Measurements from ENCODE around the gene PTGDS.
"Not testable (repeated sequence)": the region's sequence is repeated elsewhere in the genome, so short reads cannot be mapped to it uniquely, and the experiment has no call there.

Gene PTGDS

DNA sequence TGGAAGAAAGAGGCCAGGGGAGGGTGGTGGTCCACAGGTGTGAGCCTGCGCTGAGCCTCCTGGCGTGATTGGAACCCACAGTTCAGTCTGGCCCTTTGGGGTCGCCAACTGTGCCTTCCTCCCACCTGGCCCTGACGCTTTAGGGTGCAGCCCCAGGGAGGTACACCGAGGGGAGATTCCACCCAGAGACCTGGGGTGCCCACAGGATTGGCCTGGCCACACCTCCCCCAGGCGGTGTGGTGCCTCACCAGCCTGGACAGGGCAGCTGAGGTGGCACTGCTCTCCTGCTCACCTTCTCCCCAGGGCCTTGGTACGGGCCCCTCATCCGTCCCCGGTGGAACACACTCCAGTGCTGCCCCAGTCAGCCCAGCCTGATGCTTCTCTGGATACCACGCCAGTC lies 20.1 kb downstream of the PTGDS start:
- H3K27me3 ChIP-seq (ENCODE audit: low read depth, low read length): peaks cover 5% of the 10 kb centered on the region
- H3K9me3 ChIP-seq (ENCODE audit: control insufficient read depth in 1 of 2, low read length in 2 of 2): no peaks in the 10 kb centered on the region
- no peak overlapping the region for H3K4me3 ChIP-seq (ENCODE audit: low read depth in 1 of 2, low read length in 2 of 2)
- H3K27ac ChIP-seq (ENCODE audit: low read length): no peak overlapping the region
- peaks cover 0 to 36% of the 10 kb centered on the region in 2 donors for H3K4me1 ChIP-seq (ENCODE audit: control insufficient read depth in 1 of 2, insufficient read depth in 2 of 2, low read length in 2 of 2)
- peaks cover 0 to 7% of the 10 kb centered on the region in 2 donors for H3K36me3 ChIP-seq (ENCODE audit: control insufficient read depth in 1 of 2, insufficient read depth in 2 of 2, low read length in 2 of 2)

DNA sequence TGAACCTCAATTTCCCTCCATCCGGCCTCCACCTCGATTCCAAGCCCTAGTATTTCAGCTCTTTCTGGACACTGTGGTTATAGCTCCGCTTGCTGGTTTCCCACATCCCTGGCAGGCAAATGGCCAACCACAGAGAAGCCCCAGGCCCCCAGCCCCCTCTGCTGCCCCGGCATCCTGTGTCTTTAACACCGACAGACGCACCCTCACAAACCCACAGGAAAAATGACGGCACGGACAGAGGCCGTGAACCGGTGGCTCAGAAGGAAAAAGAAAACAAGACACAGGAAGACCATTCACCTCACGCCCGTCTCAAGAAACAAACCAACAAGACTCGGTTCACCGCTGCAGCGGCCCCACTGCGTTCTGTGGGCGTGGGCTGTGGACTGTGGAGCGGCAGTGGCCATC lies 20.5 kb downstream of the PTGDS start:
- Histone ChIP-seq H3K4me1 (ENCODE audit: control insufficient read depth in 1 of 2, insufficient read depth in 2 of 2, low read length in 2 of 2) (peaks cover 0 to 33% of the 10 kb centered on the region in 2 donors), H3K4me3 (ENCODE audit: low read depth in 1 of 2, low read length in 2 of 2) (no peak overlapping the region), H3K27me3 (ENCODE audit: low read depth, low read length) (peaks cover 5% of the 10 kb centered on the region), H3K36me3 (ENCODE audit: control insufficient read depth in 1 of 2, insufficient read depth in 2 of 2, low read length in 2 of 2) (peaks cover 0 to 7% of the 10 kb centered on the region in 2 donors), H3K27ac (ENCODE audit: low read length) (no peak overlapping the region), H3K9me3 (ENCODE audit: control insufficient read depth in 1 of 2, low read length in 2 of 2) (no peaks in the 10 kb centered on the region)

DNA sequence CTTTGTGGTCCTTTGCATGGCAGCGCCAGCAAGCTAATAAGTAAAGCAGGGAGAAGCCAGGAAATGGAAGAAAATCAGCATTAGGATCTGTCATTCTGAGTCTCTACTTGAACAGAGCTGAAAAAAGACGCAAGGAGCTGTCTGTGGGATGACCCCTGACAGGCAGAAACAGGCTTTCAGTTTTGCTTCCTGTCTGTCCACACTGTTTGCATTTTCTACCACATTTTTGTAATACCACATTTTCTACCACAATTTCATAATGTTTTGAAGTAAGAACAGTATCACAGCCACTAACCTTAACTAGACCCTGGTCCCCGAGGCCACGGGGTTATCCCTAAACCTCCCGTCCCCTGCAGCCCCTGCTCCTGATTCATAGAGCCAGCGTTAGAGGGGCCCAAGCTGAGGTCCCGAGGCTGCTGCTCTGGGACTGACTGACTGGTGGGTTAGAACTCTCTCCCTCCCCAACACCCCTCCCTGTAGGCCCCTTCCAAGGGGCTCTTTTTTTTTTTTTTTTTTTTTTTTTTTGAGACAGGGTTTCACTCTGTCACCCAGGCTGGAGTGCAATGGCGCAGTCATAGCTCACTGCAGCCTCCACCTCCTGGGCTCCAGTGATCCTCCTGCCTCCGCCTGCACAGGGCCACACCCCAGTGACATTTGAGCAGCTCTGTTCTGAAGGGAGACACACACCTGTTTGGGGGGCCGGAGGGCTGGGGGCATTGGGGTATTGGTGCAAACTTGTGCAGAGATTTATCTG lies 23.1 kb downstream of the PTGDS start:
- no peaks in the 10 kb centered on the region for H3K36me3 ChIP-seq (ENCODE audit: control insufficient read depth in 1 of 2, insufficient read depth in 2 of 2, low read length in 2 of 2)
- no peak overlapping the region for H3K4me3 ChIP-seq (ENCODE audit: low read depth in 1 of 2, low read length in 2 of 2)
- H3K27me3 ChIP-seq (ENCODE audit: low read depth, low read length): peaks cover 5% of the 10 kb centered on the region
- H3K27ac ChIP-seq (ENCODE audit: low read length): no peak overlapping the region
- H3K4me1 ChIP-seq (ENCODE audit: control insufficient read depth in 1 of 2, insufficient read depth in 2 of 2, low read length in 2 of 2): peaks cover 0 to 17% of the 10 kb centered on the region in 2 donors
- H3K9me3 ChIP-seq (ENCODE audit: control insufficient read depth in 1 of 2, low read length in 2 of 2): no peaks in the 10 kb centered on the region

DNA sequence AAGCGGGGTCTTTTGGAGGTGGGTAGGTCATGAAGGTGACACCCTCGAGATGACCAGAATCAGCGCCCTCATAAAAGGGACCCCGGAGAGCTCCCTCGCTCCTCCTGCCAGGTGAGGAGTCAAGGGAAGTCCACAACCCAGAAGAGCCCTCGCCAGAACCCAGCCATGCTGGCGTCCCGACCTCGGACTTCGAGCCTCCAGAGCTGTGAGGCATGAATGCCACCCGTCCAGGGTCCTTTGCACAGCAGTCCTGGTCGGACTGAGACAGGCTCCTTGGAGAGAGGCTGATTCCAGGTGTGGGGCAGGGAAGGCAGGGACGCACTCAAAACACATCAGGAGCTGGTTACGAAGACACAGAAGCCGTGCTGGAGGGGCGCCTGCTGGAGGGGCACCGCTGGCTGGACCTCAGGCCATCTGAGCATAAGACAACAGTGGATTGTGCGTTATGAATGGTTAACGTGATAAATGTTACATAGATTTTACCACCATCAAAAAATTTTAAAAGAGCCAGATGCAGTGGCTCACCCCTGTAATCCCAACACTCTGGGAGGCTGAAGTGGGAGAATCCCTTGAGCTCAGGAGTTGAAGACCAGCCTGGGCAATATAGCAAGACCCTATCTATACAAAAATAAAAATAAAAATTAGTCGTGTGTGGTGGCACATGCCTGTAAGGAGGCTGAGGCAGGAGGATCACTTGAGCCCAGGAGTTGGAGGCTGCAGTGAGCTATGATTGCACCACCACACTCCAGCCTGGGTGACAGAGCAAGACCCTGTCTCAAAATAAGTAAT lies 24.7 kb downstream of the PTGDS start:
- Histone ChIP-seq H3K4me3 (ENCODE audit: low read depth in 1 of 2, low read length in 2 of 2) (no peak overlapping the region), H3K9me3 (ENCODE audit: control insufficient read depth in 1 of 2, low read length in 2 of 2) (no peaks in the 10 kb centered on the region), H3K36me3 (ENCODE audit: control insufficient read depth in 1 of 2, insufficient read depth in 2 of 2, low read length in 2 of 2) (no peaks in the 10 kb centered on the region), H3K27ac (ENCODE audit: low read length) (no peak overlapping the region), H3K27me3 (ENCODE audit: low read depth, low read length) (no peaks in the 10 kb centered on the region), H3K4me1 (ENCODE audit: control insufficient read depth in 1 of 2, insufficient read depth in 2 of 2, low read length in 2 of 2) (peaks cover 0 to under 1% of the 10 kb centered on the region in 2 donors)

DNA sequence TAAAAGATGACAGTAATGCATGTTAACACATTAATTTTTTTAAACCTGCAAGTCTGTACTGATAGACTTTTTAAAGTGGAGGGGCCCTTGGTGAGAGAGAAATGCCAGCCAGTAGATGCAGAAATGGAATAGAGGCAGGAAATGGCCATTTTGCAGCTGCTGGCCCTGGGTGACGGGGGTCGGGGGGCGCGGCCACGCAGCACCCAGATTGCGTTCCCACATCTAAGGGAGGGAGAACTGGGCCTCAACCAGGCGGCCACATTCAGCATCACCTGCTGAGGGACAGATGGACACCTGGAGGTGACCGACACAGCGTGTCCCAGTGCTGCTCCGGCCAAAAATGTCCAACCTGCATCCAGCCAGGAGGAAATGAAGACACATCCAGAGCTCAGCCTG lies 25.3 kb downstream of the PTGDS start:
- Histone ChIP-seq H3K27me3 (ENCODE audit: low read depth, low read length) (no peaks in the 10 kb centered on the region), H3K4me3 (ENCODE audit: low read depth in 1 of 2, low read length in 2 of 2) (no peak overlapping the region), H3K36me3 (ENCODE audit: control insufficient read depth in 1 of 2, insufficient read depth in 2 of 2, low read length in 2 of 2) (no peaks in the 10 kb centered on the region), H3K27ac (ENCODE audit: low read length) (no peak overlapping the region), H3K9me3 (ENCODE audit: control insufficient read depth in 1 of 2, low read length in 2 of 2) (no peaks in the 10 kb centered on the region), H3K4me1 (ENCODE audit: control insufficient read depth in 1 of 2, insufficient read depth in 2 of 2, low read length in 2 of 2) (peaks cover 0 to 5% of the 10 kb centered on the region in 2 donors)

DNA sequence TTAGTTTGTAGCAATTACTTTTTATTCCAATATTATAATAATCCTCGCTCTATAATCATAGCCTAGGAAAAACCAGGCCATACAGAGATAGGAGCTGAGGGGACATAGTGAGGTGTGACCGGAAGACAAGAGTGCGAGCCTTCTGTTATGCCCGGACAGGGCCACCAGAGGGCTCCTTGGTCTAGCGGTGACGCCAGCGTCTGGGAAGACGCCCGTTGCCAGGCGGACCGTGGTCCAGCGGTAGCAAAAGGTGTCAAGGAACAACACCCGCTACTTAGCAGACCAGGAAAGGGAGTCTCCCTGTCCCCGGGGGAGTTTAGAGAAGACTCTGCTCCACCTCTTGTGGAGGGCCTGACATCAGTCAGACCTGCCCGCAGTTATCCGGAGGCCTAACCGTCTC lies 27.0 kb downstream of the PTGDS start:
- not testable (repeated sequence) for H3K9me3 ChIP-seq (ENCODE audit: control insufficient read depth in 1 of 2, low read length in 2 of 2); H3K36me3 ChIP-seq (ENCODE audit: control insufficient read depth in 1 of 2, insufficient read depth in 2 of 2, low read length in 2 of 2); H3K27me3 ChIP-seq (ENCODE audit: low read depth, low read length); H3K4me1 ChIP-seq (ENCODE audit: control insufficient read depth in 1 of 2, insufficient read depth in 2 of 2, low read length in 2 of 2); H3K4me3 ChIP-seq (ENCODE audit: low read depth in 1 of 2, low read length in 2 of 2); H3K27ac ChIP-seq (ENCODE audit: low read length)

DNA sequence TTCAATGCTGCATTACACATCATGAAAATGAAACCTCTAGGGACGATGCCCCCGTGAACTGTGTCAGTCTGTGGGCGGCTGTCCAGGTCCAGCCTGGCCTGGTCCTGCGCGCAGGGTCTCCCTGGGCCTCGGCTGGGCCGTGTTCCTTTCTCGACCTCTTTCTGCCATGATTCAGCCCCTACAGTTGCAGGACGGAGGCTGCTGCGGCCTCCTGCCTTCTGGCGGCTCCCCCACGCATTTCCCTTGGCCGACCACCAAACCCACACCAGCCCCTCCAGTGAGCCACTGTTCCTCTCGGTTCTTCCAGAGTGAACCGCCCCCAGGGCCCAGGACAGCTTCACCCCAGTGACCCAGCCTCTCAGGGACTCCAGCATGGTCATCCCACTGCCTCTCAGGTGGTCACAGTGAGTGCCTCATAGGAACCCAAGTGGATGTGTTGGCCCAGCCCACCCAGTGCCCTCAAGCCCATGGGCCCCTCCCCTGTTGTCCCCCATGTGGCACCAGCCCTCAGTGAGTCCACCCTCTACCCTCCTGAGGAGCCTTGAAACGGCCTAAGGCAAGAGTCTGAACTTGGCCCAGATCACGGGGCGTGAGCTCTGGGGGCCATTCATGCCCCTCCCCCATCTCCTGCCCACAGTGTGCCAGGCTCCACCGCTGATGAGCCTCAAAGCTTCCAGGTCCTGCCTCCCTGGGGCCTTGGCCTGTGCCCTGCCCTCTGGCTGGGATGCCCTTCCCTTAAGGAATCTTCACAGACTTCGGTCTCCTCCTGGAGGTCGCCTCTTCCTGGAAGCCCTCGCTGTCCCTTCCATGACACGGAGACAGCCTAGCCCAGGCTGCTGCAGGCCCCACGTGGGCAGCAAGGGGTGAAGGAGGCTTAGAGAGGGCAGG lies 29.1 kb downstream of the PTGDS start:
- Histone ChIP-seq H3K4me1 (ENCODE audit: control insufficient read depth in 1 of 2, insufficient read depth in 2 of 2, low read length in 2 of 2) (peaks cover 0 to 6% of the 10 kb centered on the region in 2 donors), H3K4me3 (ENCODE audit: low read depth in 1 of 2, low read length in 2 of 2) (no peak overlapping the region), H3K9me3 (ENCODE audit: control insufficient read depth in 1 of 2, low read length in 2 of 2) (no peaks in the 10 kb centered on the region), H3K36me3 (ENCODE audit: control insufficient read depth in 1 of 2, insufficient read depth in 2 of 2, low read length in 2 of 2) (peaks cover 0 to 23% of the 10 kb centered on the region in 2 donors), H3K27ac (ENCODE audit: low read length) (no peak overlapping the region), H3K27me3 (ENCODE audit: low read depth, low read length) (no peaks in the 10 kb centered on the region)

DNA sequence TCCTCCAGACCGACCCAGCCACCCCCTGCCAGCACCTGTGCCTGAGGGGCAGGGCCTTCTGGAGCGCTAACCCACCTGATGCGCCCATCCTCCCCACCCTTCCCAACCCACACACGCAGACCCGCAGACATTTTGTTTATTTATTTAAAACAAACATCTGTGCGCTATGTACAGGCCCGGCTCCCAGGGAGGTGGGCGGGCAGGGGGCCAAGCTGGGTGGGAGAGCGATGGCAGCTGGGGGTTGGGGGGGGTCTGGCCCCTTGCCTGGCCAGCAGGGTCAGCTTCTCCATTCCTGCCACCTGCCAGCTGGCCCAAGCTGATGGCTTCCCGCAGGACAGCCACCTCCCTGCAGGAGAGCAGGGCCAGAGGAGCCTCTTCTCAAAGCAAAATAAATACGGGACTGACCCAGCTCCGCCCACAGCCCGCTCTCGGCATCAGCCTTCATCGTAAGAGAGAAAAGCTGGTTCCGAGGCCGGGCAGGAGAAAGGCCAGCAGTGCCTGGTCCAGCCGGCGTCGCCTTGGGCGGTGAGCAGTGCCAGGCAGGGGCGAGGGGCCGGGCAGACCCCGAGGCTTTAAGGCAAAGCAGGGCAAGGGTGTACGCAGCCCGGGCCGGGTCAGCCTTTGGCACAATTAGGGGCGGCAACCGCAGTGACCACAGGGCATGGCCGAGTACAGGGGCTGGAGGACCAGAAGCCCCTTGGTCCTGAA lies 30.0 kb downstream of the PTGDS start:
- Histone ChIP-seq H3K27ac (ENCODE audit: low read length) (no peak overlapping the region), H3K4me1 (ENCODE audit: control insufficient read depth in 1 of 2, insufficient read depth in 2 of 2, low read length in 2 of 2) (peaks cover 0 to 6% of the 10 kb centered on the region in 2 donors), H3K27me3 (ENCODE audit: low read depth, low read length) (no peaks in the 10 kb centered on the region), H3K36me3 (ENCODE audit: control insufficient read depth in 1 of 2, insufficient read depth in 2 of 2, low read length in 2 of 2) (peaks cover 0 to 30% of the 10 kb centered on the region in 2 donors), H3K9me3 (ENCODE audit: control insufficient read depth in 1 of 2, low read length in 2 of 2) (no peaks in the 10 kb centered on the region), H3K4me3 (ENCODE audit: low read depth in 1 of 2, low read length in 2 of 2) (no peak overlapping the region)

DNA sequence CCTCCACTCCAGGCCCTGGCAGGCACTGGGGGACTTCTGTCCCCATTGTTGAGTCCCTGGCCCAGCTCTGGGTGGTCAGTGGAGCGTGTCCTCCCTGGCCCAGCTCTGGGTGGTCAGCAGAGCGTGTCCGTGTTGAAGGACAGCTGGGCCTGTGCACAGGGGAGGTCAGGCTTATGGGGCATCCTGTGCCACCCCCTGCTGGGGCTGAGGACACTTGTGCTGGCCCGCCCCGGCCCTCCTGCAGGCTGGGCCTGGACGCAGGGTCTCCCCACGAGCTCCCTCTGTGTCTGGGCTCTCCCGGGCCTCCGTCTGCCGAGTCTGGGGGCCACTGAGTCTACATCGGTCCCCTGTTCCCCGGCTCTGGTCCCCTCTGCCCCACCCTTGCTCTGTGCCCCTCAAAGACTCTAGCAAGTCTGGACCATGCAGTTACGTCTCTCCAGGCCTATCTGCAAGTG lies 30.5 kb downstream of the PTGDS start:
- no peaks in the 10 kb centered on the region for H3K9me3 ChIP-seq (ENCODE audit: control insufficient read depth in 1 of 2, low read length in 2 of 2)
- no peaks in the 10 kb centered on the region for H3K27me3 ChIP-seq (ENCODE audit: low read depth, low read length)
- H3K4me3 ChIP-seq (ENCODE audit: low read depth in 1 of 2, low read length in 2 of 2): no peak overlapping the region
- H3K4me1 ChIP-seq (ENCODE audit: control insufficient read depth in 1 of 2, insufficient read depth in 2 of 2, low read length in 2 of 2): peaks cover 0 to 6% of the 10 kb centered on the region in 2 donors
- no peak overlapping the region for H3K27ac ChIP-seq (ENCODE audit: low read length)
- H3K36me3 ChIP-seq (ENCODE audit: control insufficient read depth in 1 of 2, insufficient read depth in 2 of 2, low read length in 2 of 2): peaks cover 0 to 36% of the 10 kb centered on the region in 2 donors

DNA sequence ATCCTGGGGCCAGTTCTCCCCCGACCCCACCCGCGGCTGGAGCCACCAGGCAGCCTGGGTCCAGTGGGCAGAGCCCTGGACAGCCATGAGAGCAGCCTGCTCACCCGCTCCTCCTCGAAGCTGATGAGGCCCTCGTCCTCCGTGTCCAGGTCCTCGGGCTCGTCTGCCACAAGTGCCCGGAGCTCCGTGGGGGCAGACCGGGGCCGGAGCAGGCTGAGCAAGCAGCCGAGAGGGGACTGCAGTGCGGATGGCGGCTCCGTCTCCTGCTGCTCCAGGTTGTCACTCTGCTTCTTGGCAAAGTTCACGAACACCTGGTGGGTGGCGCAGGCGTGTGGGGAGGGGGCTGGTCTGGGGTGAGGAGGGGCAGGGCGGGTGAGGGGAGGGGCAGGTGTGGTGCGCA lies 31.0 kb downstream of the PTGDS start:
- no peak overlapping the region for H3K27ac ChIP-seq (ENCODE audit: low read length)
- H3K9me3 ChIP-seq (ENCODE audit: control insufficient read depth in 1 of 2, low read length in 2 of 2): no peaks in the 10 kb centered on the region
- H3K4me1 ChIP-seq (ENCODE audit: control insufficient read depth in 1 of 2, insufficient read depth in 2 of 2, low read length in 2 of 2): peaks cover 0 to 6% of the 10 kb centered on the region in 2 donors
- H3K27me3 ChIP-seq (ENCODE audit: low read depth, low read length): no peaks in the 10 kb centered on the region
- peaks cover 0 to 38% of the 10 kb centered on the region in 2 donors for H3K36me3 ChIP-seq (ENCODE audit: control insufficient read depth in 1 of 2, insufficient read depth in 2 of 2, low read length in 2 of 2)
- H3K4me3 ChIP-seq (ENCODE audit: low read depth in 1 of 2, low read length in 2 of 2): no peak overlapping the region
